GM19193 (cell line): Measurements from ENCODE around the gene PADI3.

Experiments used
- POLR2A ChIP-seq: IDR thresholded peaks from 4 replicates; pipeline ENCODE4 v1.6.1; 2011; ENCODE audit not compliant: insufficient read depth, insufficient read length; ENCODE audit errors: extremely low read depth

PADI3 gene

DNA sequence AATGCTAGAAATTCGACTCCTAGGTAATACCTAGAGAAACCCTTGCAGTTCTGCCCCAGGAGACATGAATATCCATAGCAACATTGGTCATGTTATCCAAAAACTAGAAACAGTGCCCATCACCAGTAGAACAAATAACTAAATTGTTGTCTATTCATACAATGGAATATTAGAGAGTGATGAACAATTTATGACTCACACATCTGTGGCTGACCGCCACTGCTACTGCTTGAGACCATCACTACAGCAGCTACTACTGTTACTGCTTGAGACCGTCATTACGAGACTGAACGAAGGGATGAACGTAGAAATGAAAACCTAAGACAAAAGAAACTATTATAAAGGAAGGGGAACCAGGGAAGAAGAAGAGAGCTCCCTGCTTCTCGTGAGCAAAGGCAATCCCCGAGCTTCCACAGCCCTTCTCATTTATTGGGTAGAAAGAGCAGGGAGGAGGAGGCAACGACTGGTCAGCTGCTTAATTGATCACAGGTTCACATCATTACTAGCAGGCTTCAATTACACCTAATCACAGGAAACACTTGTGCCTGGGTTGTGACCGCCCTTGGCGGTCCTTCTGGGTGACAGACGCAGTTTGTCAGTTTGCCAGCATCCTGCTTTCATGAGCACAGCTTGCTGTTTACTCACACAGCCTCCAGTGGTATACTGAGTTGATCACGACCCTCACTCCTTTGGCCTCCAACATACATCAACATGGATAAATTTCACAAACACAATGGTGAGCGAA is 45.0 kb downstream of the PADI3 start:
- TF ChIP-seq POLR2A: no peak

DNA sequence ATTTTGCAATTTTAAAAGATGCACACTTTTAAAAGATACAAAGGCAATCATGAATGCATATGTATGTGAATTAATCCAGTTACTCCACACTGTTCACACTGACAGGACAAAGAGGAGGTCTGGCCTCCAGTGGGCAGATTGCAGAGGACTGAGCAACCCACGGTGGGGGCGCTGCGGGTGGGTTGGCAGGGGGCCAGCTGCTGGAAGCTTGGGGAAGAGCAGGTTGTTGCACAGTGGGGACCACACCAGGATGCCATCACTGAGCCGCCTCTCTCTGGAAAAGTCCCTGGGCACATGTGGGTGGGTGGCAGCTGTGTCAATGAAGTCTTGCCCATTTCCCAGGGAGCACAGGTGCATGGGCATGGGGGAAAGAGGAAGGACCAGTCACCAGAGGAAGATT is 46.4 kb downstream of the PADI3 start:
- no peak for TF ChIP-seq POLR2A

DNA sequence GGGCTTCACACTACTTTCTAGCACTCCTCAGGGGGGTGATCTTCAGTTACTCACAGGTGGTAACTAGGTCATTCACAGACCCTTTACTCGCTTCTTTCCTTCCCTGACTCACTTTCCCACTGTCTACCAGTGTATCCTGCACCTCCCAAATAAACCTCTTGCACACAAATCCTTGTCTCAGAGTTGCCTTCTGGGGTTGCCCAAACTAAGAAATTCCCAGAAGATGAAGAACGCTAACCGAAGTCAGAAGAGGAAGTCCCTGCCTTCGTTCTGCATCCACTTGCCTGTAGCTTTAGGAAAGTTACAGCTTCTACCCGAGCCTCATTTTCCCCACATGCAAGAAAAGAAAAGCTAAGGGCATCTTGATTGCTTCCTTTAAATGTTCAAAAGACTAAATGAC is 47.2 kb downstream of the PADI3 start:
- TF ChIP-seq POLR2A: no peak

DNA sequence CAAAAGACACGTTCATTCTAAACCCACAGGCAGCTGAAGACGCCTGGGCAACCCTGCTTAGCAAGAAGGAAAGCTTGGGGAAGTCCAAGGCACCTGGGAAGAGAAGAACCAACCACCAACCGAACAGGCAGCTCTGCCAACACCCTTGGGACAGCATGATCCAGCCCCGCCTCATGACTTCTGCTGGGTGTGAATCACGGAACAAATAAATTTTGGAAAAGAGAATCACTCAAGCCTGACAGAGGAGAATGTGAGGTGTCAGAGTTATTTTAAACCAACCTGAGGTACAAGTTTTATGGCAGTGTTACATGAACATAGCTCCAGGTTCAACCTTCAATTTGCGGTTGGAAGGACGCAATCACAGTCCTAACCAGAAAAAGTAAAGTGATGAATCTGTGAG is 49.1 kb downstream of the PADI3 start:
- TF ChIP-seq POLR2A: no peak

DNA sequence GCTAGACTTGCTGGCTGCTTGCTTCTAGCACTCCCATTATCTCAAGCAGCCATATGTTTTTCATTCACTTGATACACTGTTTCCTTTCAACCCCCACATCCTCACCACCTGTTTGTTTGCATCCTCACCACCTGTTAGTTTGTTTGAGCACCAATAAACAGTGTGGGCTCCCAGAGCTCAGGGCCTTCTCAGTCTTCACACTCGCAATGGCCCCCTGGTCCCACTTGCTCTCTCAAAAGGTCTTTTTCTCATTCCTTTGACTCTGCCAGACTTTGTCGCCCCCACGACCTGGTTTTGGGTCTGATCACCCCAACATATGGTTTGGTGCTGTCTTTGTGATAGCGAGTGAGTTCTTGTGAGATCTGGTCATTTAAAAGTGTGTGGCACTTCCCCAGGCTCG is 52.9 kb downstream of the PADI3 start:
- TF ChIP-seq POLR2A: no peak

DNA sequence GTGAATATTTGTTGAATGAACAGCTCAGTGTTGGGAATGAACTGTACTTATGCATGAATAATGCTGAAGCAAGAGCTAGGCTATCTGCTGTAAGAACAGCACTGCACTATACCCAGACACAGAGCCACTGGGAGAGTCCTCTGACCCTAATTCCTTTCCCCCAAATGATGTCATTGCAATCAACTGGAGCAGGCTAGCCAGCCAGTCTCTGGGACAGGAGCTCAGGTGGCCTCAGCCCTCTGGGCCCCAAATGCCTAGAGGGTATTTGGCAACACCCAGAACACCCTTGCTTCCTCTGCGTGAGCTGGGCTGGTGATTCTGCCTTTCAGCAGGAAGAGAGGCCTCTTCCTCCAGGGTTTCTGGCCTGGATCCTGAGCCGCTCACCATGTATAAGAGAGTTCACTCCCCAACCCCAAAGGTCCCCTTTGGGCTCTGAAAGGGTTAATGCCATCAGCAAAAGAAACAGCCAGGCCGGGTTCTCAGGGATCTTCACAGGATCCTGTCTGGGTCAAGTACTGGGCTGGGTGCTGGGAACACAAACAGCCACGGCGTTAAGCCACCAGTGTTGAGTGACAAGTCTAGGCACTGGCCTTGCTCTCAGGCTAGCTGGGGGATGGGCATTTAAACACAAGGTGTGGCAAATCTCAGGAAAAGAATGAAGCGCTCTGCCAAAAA is 55.4 kb downstream of the PADI3 start:
- TF ChIP-seq POLR2A: no peak

DNA sequence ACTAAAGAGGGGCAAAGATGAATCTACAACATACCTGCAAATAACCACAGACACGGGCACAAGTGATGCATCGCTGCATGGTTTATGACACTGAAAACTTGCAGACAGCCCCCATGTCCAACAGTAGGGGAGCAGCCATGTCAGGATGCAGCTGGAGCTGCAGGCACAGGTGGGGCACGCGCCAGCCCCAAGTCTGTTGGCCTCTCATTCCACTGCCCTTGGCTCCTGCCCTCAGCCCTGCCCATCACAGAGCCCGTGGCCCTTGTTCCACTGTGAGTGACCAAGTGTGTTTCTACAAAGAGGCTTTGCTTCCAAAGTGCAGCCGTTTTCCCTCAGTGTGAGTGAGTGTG is 55.9 kb downstream of the PADI3 start:
- no peak for TF ChIP-seq POLR2A

DNA sequence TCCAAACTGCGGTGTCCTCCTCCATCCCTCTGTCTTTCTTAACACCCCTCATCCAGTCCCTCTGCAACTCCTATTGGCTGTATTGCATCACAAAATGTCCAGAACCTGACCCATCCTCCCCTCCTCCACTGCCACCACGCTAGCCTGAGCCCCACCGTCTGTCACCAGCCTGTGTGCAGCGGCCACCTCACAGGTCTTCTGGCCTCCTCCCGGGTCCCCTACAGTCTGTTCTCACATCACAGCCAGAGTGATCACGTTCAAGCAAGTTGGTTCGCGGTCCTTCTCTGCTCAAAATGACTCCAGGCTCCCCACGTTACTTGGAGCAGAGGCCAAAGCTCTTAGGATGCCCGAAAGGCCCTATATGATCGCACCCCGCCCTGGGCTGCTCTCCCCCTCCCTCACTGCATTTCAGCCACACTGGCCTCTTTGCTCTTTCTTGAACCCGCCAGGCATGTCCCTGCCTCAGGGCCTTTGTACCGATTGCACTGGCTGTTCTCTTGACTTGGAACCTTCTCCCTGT is 56.7 kb downstream of the PADI3 start:
- no peak for TF ChIP-seq POLR2A

DNA sequence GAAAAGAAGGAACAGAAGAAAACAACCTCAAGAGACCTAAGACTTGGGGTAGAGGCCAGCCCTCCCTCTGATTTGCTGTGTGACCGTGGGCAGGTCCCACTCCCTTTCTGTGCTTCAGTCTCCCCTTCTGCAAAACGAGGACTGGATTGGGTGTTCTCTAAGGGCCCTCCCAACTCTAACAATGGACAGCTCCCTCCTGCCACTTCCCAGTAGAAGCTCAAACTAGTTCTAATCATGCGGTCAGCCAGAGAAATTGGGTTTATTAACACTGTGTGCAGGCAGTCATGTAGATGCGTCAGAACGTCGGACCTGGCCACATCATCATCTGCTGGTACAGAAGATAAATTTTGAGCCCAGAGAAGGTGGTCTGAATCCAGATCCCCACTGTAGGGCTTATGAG is 57.5 kb downstream of the PADI3 start:
- no peak for TF ChIP-seq POLR2A

DNA sequence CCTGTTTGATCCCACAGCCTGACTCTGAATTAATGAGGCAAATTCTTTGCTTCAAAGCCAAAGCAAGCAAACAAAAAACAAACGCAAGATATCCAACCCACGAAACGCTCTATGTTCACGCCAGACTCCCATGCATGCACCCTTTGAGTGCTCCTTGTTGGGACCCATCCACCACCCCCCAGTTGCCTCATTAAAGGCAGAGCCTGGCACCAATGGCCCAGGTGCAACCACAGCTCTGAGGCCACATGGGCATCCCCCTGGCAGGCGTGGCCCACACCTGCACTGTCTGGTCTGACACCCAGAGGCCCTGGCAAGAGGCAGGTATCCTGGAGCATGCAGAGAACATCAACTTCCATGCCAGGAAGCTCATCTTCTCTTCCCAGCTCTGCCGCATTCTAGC is 58.0 kb downstream of the PADI3 start:
- TF ChIP-seq POLR2A: no peak

DNA sequence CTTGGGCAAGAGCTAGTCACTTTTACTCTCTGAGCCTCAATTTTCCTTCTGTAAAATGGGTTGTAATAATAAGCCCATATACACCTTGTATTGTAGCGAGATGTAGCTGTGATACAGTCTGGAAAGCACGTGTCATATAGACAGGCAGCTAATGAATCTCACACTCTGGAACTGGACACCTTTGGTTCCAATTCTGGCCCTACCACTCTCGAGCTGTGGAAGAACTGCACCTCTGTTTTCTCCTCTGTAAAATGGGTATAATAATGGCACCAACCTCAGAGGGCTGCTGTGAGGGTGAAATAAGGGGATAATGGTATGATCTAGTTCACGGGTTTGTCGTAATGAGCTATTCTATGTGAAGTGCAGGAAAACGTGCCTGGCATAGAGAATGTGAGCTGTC is 58.4 kb downstream of the PADI3 start:
- no peak for TF ChIP-seq POLR2A

DNA sequence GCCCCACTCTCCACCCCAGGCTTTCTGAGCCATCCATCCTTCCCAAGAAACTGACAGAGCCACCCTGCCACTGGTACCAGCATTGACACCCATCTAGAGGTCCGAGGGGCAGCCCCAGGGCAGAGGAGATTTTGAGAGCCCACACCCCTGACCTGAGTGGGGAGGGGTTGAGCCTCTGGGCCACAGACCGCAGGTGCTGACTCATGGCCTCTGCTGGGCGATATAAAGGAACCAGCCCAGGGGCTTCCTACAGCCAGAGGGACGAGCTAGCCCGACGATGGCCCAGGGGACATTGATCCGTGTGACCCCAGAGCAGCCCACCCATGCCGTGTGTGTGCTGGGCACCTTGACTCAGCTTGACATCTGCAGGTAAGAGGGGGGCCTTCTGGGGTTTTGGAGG is 59.0 kb downstream of the PADI3 start, which contains the start of gene PADI4:
PADI4 (plus strand) TSS at position 252 of the 400 bp plus-strand sequence; CDS start at position 278, 26 bp downstream.
- no peak for TF ChIP-seq POLR2A

DNA sequence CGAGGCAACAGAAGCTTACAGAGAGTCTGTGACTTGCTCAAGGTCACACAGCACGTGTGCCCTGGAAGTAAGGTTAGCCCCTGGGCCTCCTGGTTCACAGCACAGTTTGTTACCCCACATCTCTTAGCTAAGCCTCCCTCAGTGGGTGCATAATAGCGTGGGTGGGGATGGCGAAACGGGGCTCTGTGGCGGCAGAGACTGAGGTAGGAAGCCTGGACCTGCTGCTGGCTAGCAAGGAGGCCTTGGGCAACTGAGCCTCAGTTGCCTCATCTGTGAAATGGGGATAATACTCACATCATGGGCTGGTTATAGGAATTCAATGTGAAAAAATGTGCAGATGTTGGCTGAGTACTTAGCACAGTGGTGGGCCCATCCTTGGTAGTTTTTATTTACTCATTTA is 59.7 kb downstream of the PADI3 start:
- no peak for TF ChIP-seq POLR2A

DNA sequence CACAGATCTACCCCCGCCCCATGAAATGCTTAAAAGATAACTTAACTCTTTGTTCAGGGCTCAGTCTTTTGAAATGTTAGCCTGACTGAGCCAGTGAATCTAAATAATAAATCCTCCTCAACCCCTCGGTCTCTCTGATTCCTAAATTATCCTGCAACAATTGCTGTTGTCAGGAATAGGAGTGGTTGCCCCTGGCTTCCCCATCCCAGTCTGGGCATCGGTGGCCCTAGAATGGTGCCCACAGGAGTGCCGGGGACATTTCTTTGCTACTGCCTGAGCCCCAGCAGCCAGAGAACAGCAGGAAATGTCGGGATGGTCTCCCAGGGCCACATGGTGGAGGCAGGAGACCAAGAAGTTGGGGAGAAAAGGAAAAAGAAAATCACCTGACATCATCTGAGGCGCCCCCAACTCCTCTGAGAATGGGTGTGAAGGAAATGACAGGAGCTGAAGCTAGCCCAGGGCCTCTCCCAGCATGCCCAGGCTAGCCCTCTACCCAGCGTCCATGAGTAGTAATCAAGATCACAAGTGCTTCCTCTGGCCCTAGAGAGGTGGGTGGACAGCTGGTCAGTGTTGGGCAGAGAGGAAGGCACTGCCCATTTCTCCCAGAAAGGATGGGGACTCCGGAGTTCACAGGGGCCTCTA is 60.6 kb downstream of the PADI3 start:
- TF ChIP-seq POLR2A: no peak

DNA sequence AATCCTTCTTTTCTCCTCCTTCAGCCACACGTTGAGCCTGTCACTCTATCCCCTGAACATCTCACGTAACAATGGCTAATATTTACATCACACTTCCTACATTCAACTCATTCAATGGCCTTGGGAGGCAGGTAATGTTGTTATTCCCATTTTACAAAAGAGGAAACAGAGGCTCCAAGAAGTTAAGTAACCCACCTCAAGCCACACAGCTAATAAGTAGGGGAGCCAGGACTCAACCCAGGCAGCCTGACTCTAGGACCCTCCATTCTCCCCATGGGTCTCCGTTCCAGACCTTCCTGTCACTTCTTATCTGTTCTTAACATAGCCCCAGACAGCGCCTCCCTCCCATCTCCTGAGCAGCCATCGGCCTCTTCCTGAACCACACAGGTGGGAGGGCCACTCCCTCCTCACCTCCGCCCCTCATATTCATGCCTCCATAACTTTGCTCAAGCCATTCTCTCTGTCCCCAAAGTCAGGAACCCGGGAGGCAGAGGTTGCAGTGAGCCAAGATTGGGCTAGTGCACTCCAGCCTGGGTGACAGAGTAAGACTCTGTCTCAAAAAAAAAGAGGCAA is 61.3 kb downstream of the PADI3 start:
- TF ChIP-seq POLR2A: no peak

DNA sequence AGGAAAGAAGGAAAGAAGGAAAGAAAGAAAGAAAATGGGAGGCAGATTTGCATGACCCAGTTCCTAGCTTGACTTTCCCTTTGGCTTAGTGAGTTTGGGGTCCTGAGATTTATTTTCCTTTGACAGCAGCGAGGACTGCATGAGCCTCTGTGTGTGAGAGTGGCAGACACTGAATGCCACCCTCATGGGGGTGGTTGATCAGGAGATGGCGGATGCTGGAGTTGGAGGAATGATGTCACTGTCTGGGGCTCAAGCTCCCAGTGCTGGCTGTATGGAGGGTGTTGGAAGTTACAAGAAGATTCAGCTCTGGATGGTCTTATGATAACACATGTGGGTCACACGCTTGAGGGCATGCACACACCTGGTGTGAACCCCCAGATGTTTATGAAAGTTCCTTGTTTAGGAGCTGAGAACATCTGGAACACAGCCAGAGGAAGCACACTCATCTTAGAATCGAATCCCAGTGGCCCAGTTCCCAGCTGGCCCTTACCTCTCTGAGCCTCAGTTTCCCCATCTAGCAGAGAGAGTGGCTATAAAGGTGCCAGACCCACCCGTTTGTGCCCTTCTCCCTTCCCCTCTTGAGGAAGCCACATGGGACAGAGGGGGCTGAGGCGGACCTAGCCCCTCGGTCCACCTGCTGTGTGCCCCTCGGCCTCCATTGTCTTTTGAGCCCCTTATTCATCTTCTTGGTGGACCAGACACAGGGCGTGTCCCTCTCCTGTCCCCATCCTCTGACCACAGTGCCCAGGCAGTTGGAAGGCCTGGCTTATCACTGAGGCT is 64.8 kb downstream of the PADI3 start:
- TF ChIP-seq POLR2A: no peak
